NK-92 (cell line): Measurements from ENCODE around the gene BTRC.

ENCODE experiments used
- DNase-seq: peaks from one replicate; lab custom pipeline; 2025; ENCODE audit not compliant: unreplicated experiment; lab: John Stamatoyannopoulos, UW

BTRC gene

DNA sequence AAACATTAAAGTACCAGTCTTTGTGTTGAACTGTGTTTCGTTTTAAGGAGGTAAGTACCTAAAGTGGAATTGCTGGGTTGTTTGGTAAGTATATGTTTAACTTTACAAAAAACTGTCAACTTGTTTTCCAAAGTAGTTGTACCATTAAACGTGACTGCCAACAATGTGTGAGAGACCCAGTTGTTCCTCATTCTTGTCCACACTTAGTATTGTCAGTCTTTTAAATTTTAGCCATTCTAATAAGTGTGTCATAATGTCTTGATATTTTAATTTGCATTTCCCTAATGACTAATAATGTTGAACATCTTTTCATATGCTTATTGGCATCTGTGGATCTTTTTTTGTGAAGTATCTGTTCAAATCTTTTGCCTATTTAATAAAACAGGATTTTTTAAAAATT is 159.8 kb downstream of the BTRC start:
- DNase-seq = no peak

- no peak for DNase-seq
Measured at GRCh38 chr10:101525848-101526247, 171.9 kb downstream of the BTRC start.

- DNase-seq = no peak
Measured at GRCh38 chr10:101529207-101529606, 175.2 kb downstream of the BTRC start.

- no peak for DNase-seq
Measured at GRCh38 chr10:101529725-101530553, 176.0 kb downstream of the BTRC start.

DNA sequence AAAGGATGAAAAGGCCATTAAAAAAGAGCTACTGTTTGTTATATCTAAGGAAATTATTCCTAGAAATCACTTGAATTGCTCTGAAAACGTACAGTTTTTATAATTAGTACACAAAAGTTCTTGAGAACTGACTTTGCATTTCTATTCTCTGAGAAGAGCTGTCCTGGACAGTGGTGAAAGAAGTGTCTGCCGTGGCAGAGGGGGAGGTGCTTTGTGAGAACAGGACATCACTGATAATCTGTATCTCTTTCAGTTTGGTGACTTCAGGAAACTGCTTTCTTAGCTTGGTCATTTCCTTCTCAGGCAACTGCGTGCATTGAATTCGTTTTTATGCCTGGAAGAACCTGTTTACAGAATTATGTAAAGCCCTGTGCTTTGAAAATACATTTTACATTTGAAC is 182.0 kb downstream of the BTRC start:
- no peak for DNase-seq

DNA sequence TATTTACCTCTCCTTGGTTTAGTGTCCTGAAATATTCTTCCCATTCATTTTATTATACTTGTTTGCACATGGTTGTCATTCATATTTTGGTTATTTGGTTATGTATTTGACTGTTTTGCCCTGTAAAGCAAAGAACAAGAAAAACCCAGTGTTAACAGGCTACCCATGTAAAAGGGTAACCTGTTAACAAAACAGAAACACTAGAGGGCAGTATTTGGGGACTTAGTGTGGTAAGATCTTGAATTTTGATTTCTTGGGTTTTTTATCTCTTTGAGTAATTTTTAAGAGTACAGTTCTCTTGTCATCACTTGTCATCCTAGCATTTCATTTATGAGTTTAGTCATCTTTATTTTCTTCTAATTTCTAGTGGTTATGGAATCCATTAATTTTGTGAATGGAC is 182.8 kb downstream of the BTRC start:
- no peak for DNase-seq

GRCh38 chr10:101538446-101538845 is 184.5 kb downstream of the BTRC start:
- DNase-seq = no peak

DNA sequence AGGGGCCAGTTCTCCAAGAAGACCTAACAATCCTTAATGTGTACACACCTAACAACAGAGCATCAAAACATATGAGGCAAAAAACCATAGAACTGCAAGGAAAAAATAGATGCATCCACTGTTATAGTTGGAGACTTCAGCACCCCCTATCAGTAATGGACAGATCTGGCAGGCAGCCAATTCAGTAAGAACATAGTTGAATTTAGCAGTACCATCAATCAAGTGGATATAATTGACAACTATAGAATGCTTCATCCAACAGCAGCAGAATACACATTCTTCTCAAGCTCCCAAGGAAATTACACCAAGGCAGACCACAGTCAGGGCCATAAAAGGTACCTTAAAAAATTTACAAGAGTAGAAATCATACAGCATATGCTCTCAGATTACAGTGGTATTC is 191.9 kb downstream of the BTRC start:
- DNase-seq = no peak

- DNase-seq = no peak
Measured at GRCh38 chr10:101550965-101551364, 197.0 kb downstream of the BTRC start.

- DNase-seq = no peak
Measured at GRCh38 chr10:101552442-101552841, 198.5 kb downstream of the BTRC start.

DNA sequence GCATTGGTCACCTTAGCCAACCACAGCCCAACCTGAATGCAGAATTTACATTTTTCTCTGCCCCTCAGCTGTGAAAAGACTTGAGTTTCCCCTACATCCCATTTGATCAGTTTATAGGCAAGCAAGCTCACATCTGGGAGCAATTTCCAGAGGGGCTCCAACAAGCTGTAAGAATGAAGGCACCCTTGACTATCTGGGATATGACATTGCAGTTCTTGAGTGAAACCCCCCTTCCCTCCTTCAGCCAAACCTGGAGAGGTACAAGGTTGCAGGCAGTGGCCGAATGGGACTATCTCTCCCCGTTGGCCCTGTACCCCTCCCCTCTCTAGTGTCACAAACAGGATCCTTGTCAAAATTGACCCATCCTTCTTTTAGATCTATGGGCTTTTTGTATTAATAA is 203.6 kb downstream of the BTRC start:
- DNase-seq = no peak

DNA sequence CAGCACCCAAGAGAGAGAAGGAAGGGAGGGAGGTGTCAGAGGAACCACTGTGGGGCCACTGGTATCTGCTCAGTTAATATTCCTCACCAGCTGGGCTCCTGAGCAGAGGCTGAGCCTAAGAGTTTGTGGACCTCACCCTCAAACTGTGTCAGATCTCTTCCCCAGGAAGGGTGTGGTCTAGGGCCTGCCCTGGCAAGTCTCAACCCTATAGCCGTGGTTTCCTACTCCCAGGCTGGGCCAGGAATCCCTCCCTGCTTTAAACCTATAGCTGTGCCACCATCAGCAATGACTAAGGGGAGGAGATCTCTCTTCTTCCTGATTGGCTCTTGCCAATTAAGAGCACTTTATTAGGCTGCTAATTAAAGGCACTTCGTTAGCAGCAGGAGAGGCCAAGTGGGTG is 204.2 kb downstream of the BTRC start:
- no peak for DNase-seq

DNA sequence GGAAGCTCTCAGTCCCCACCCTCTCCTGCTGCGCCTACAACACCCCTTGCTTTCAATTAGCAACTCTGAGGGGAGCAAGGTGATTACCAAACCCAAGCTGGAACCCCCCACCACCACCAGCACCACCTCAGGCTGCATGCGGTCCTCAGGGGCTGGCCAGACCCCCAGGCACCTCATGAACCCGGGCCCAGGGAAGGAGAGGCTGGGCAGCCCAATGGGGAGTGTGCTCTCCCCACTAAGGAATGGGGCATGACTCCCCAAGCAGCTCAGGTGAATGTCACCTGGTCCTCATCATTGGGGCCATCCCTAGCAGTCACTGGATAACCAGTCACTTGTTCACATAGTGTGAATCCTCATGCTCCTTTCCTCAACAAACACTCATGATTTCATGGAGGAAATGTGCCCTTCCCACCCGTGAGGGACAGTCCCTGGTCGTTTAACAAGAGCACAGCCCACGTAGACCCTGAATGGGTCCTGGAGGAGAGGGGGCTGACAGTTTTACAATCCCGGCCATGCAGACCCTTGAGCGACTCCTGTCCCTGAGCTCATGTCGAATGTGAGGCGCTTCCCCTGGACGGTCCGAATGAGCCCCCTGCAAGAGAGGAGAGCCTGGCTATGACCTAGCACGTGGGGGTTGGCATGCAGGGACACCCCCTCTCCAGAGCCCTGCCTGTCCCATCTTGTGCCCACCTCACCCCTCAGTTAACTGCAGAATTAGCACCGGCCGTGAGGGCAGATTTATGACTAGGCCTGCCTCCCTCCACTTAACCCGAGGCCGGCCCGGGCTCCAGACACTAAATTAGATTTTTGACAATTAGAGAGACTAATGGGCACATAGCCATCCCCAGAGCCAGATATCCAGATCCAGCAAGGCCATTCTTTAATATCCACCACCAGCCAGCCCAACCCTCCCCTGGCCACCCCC is 205.0 kb downstream of the BTRC start:
- no peak for DNase-seq

GRCh38 chr10:101559596-101560297 is 205.8 kb downstream of the BTRC start:
- no peak for DNase-seq

GRCh38 chr10:101560298-101561067 is 206.5 kb downstream of the BTRC start:
- no peak for DNase-seq

- DNase-seq = no peak
Measured at GRCh38 chr10:101561068-101561915, 207.3 kb downstream of the BTRC start.

GRCh38 chr10:101562231-101562630 is 208.3 kb downstream of the BTRC start:
- DNase-seq = no peak

- DNase-seq = no peak
Measured at GRCh38 chr10:101563007-101563406, 209.0 kb downstream of the BTRC start.

DNA sequence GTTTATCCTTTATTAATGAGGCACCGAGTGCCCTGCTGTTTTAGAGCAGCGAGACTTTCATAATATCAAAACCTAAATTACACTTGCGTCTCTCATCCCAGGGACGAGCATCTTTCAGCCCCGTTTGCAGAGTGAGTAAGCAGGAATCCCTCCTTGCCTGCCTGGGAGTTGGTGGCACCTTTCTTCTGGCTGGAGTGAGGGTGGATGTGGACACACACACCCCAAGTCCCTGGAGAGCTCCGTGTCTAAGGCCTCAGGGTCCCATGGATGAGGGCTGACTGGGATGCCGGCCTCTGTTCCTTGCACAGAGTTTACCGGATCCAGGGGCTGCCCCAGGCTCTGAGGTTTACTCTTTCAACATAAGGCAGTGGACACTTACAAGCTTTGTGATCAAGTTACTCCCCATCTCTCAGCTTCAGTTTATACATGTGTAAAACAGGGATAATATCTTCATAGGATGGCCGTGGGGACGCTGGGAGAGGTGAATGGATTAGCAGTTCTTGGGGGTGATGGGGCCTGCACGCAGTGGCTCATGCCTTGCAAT is 209.6 kb downstream of the BTRC start:
- DNase-seq = no peak
